Measurements from ENCODE around the gene GANAB. TPM values are rescaled to one million over a fixed set of nuclear protein-coding genes. Genes with fewer than 3 reads are reported as not detected.
A peak's percentile ranks its signal among the peaks of the same experiment; 100 is the strongest.

The GANAB gene
- total RNA-seq, 1 experiment from 2014 or later = 475 TPM

DNA sequence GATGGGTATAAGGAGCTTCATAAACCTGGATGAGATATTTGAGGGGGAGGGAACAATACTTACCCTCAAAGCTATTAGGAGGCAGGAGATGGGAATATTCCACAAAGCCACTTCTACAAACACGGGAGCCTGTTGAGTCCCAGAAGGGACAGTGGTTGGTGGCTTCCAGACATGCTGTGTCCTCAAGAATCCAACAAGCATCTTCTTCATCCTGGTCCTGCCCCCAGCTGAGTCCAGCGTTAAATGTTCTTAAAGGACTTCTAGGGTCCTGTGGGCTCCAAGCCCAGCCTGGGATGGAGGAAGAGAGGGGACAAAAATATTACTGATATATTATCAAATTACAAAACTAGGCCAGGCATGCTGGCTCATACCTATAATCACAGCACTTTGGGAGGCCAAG is 21.0 kb upstream of the GANAB start:
- CTCF ChIA-PET = no interaction called here
- POLR2A ChIA-PET (ENCODE audit: low non-redundant PET) = interaction anchor here (0.6 kb wide), 1 partner anchor 105 kb away, joined by 7 read pairs; no protein-coding TSS in a partner anchor
- Histone ChIP-seq H3K27me3 (replicated peaks; ENCODE audit: insufficient read depth, low read depth, low read length, poor library complexity) (no peaks in the 10 kb centered on the region), H3K9me3 (ENCODE audit: low read depth, low read length, poor library complexity, severe bottlenecking) (no peaks in the 10 kb centered on the region), H3K27ac (ENCODE audit: low read depth, low read length, poor library complexity, severe bottlenecking) (peak overlapping the region; percentile 88), H3K36me3 (ENCODE audit: insufficient read depth, low read length, poor library complexity, severe bottlenecking) (peaks cover 32% of the 10 kb centered on the region), H3K4me1 (ENCODE audit: insufficient read depth, low read length, poor library complexity, severe bottlenecking) (peaks cover 19% of the 10 kb centered on the region), H3K4me3 (ENCODE audit: low read depth, low read length, poor library complexity, severe bottlenecking) (peak overlapping the region; percentile 91)
- intact Hi-C loops (cut with micrococcal nuclease; ENCODE audit: unreplicated experiment) = no loop called here
- DNase-seq (ENCODE audit: low spot score) = no peak
- no peak for TF ChIP-seq EZH2 (IDR thresholded peaks at IDR 0.05; ENCODE audit: borderline replicate concordance, low read depth, low read length, poor library complexity, severe bottlenecking)
- TF ChIP-seq, protein P1, sequence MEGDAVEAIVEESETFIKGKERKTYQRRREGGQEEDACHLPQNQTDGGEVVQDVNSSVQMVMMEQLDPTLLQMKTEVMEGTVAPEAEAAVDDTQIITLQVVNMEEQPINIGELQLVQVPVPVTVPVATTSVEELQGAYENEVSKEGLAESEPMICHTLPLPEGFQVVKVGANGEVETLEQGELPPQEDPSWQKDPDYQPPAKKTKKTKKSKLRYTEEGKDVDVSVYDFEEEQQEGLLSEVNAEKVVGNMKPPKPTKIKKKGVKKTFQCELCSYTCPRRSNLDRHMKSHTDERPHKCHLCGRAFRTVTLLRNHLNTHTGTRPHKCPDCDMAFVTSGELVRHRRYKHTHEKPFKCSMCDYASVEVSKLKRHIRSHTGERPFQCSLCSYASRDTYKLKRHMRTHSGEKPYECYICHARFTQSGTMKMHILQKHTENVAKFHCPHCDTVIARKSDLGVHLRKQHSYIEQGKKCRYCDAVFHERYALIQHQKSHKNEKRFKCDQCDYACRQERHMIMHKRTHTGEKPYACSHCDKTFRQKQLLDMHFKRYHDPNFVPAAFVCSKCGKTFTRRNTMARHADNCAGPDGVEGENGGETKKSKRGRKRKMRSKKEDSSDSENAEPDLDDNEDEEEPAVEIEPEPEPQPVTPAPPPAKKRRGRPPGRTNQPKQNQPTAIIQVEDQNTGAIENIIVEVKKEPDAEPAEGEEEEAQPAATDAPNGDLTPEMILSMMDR (conservative IDR thresholded peaks at IDR 0.05; ENCODE audit: low read depth, low read length) = no peak
- BruUV-seq (replicated peaks) = no TSS peak

DNA sequence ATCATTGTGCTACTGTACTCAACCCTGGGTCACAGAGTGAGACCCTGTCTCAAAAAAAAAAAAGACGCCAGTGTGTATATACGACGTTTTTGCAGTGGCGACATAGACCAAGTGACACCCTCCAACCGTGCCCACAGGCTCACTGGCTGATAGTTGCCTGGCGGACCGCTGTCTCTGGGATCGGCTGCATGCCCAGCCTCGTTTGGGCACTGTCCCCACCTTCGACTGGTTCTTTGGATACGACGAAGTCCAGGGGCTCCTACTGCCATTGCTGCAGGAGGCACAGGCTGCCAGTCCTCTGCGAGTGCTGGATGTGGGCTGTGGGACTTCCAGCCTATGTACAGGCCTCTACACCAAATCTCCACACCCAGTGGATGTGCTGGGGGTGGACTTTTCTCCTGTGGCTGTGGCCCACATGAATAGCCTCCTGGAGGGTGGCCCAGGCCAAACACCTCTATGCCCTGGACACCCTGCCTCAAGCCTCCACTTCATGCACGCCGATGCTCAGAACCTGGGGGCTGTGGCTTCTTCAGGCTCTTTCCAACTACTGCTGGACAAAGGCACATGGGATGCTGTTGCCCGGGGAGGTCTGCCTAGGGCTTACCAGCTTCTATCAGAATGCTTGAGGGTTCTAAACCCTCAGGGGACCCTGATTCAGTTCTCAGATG is 20.0 kb upstream of the GANAB start:
- Histone ChIP-seq H3K4me1 (ENCODE audit: insufficient read depth, low read length, poor library complexity, severe bottlenecking) (peaks cover 15% of the 10 kb centered on the region), H3K4me3 (ENCODE audit: low read depth, low read length, poor library complexity, severe bottlenecking) (peak overlapping the region; percentile 91), H3K9me3 (ENCODE audit: low read depth, low read length, poor library complexity, severe bottlenecking) (no peaks in the 10 kb centered on the region), H3K27me3 (replicated peaks; ENCODE audit: insufficient read depth, low read depth, low read length, poor library complexity) (no peaks in the 10 kb centered on the region), H3K36me3 (ENCODE audit: insufficient read depth, low read length, poor library complexity, severe bottlenecking) (peaks cover 40% of the 10 kb centered on the region), H3K27ac (ENCODE audit: low read depth, low read length, poor library complexity, severe bottlenecking) (peak overlapping the region; percentile 88)
- CTCF ChIA-PET = interaction anchor here (0.6 kb wide), 1 partner anchor 65 kb away, joined by 9 read pairs; no protein-coding TSS in a partner anchor
- POLR2A ChIA-PET (ENCODE audit: low non-redundant PET) = interaction anchor here (0.6 to 1.6 kb wide), 2 partner anchors 88 to 106 kb away, joined by 7 to 13 read pairs; partner anchors contain the start of gene ZBTB3
- no peak for DNase-seq (ENCODE audit: low spot score)
- no peak for TF ChIP-seq EZH2 (IDR thresholded peaks at IDR 0.05; ENCODE audit: borderline replicate concordance, low read depth, low read length, poor library complexity, severe bottlenecking)
- TF ChIP-seq, protein P1 (conservative IDR thresholded peaks at IDR 0.05; ENCODE audit: low read depth, low read length) = no peak
- no TSS peak for BruUV-seq (replicated peaks)
- intact Hi-C loops (cut with micrococcal nuclease; ENCODE audit: unreplicated experiment) = no loop called here

DNA sequence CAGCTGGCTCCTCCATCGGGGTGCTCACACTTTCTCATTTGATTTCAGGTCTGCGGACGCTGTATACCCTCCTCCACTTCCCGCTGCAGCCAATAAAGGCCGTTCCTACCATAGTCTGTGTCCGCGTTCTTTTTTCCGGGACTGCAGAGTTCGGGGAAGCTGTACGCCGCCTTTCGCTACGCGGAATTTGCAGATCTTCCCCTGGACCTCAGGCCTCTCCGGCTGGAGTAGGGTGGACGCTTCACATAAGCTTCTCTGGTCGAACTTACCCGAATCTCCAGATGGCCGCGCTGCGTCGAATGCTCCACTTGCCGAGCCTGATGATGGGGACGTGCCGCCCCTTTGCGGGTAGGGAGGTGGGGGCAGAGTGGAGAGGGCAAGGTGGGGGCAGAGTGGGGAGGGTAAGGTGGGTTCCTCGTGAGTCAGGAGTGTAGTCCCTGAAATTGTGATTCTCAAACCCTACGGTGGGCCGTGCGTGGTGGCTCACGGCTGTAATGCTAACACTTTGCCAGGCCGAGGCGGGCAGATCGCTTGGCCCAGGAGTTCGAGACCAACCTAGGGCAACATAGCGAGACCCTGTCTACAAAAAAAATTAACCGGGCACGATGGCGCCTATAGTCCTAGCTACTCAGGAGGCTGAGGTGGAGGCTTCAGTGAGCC is 19.3 kb upstream of the GANAB start:
- peaks cover 15% of the 10 kb centered on the region for H3K4me1 ChIP-seq (ENCODE audit: insufficient read depth, low read length, poor library complexity, severe bottlenecking)
- intact Hi-C loops (cut with micrococcal nuclease; ENCODE audit: unreplicated experiment) = loop anchor here (1.0 kb wide), 1 partner anchor 14 kb away; the partner anchor contains the start of gene UBXN1
- ChIA-PET CTCF (interaction anchor here (0.6 to 1.1 kb wide), 2 partner anchors 66 to 271 kb away, joined by 3 to 9 read pairs; no protein-coding TSS in a partner anchor), POLR2A (ENCODE audit: low non-redundant PET) (interaction anchor here (0.6 to 1.8 kb wide), 11 partner anchors 9 to 326 kb away, joined by 3 to 13 read pairs (median 5); partner anchors contain the start of genes HNRNPUL2, INTS5, TUT1 and ZBTB3)
- no peak for TF ChIP-seq EZH2 (IDR thresholded peaks at IDR 0.05; ENCODE audit: borderline replicate concordance, low read depth, low read length, poor library complexity, severe bottlenecking)
- TF ChIP-seq, protein P1 (conservative IDR thresholded peaks at IDR 0.05; ENCODE audit: low read depth, low read length) = no peak
- DNase-seq (ENCODE audit: low spot score) = no peak
- peaks cover 44% of the 10 kb centered on the region for H3K36me3 ChIP-seq (ENCODE audit: insufficient read depth, low read length, poor library complexity, severe bottlenecking)
- peak overlapping the region; percentile 91 for H3K4me3 ChIP-seq (ENCODE audit: low read depth, low read length, poor library complexity, severe bottlenecking)
- BruUV-seq (replicated peaks) = no TSS peak
- H3K27me3 ChIP-seq (replicated peaks; ENCODE audit: insufficient read depth, low read depth, low read length, poor library complexity) = no peaks in the 10 kb centered on the region
- H3K9me3 ChIP-seq (ENCODE audit: low read depth, low read length, poor library complexity, severe bottlenecking) = no peaks in the 10 kb centered on the region
- peak overlapping the region; percentile 88 for H3K27ac ChIP-seq (ENCODE audit: low read depth, low read length, poor library complexity, severe bottlenecking)

All from A673 (cell line).